ENCODE measurements around the gene NSUN4.
"Not testable (repeated sequence)": the region's sequence is repeated elsewhere in the genome, so short reads cannot be mapped to it uniquely, and the experiment has no call there.

Gene NSUN4

GRCh38 chr1:46319960-46320914, 20.4 kb upstream of the NSUN4 start:
- in situ Hi-C loops (cut with HindIII; ENCODE audit: low pct_ligation_motif_present, low pct_unique_long_range_greater_than_20kb, low sequenced_read_pairs); DNase-seq: not testable (repeated sequence)

- DNase-seq; in situ Hi-C loops (cut with HindIII; ENCODE audit: low pct_ligation_motif_present, low pct_unique_long_range_greater_than_20kb, low sequenced_read_pairs): not testable (repeated sequence)
Measured at GRCh38 chr1:46322191-46322590, 18.4 kb upstream of the NSUN4 start.

DNA sequence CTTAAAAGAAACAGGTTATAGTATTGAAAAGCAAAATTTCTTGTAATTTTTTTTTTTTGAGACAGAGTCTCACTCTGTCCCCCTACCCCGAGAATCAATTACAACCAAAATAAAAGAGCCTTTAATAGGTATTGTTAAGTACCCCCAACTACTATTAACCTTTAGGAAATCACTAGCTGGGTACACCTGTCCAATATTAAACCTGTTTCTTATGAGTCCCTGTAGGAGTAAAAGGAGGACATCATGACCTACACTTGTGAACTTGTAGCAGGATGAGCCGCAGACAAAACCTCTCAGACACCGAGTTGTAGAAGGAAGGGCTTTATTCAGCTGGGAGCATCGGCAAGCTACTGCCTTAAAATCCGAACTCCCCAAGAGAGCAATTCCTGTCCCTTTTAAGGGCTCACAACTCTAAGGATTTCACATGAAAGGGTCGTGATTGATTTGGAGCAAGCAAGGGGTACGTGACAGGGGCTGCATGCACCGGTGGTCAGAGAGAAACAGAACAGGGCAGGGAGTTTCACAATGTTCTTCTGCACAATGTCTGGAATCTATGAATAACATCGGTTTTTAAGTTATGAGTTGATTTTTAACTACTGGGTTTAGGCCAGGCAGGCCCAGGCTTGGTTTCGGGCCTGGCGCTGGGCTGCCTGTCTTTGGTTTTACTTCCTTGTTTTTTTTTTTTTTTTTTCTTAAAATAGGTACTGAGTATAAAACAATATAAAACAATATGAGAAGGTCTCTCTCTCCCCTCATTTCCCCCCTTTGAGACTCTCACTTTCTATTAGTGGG, 15.1 kb upstream of the NSUN4 start:
- in situ Hi-C loops (cut with HindIII; ENCODE audit: low pct_ligation_motif_present, low pct_unique_long_range_greater_than_20kb, low sequenced_read_pairs) = not testable (repeated sequence)
- DNase-seq = peak; percentile 48

DNA sequence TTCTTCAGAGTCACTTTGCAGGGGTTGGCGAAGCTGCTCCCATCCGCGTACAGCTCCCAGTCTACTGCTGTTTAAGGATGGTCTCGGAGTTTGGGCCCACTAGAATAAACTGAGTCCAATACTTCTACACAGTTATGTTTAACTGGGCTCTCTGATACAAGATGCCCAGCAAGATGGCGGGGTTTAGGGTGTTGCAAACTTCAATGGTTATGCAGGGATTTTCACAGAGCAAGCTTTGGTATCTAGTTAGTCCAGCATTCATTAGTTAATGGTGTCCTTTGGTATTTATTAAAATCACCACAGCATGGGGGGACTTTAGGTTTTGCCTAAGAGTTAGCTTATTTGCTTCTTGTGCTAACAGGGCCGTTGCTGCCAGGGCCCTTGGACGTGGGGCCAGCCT, 12.4 kb upstream of the NSUN4 start:
- in situ Hi-C loops (cut with HindIII; ENCODE audit: low pct_ligation_motif_present, low pct_unique_long_range_greater_than_20kb, low sequenced_read_pairs) = not testable (repeated sequence)

DNA sequence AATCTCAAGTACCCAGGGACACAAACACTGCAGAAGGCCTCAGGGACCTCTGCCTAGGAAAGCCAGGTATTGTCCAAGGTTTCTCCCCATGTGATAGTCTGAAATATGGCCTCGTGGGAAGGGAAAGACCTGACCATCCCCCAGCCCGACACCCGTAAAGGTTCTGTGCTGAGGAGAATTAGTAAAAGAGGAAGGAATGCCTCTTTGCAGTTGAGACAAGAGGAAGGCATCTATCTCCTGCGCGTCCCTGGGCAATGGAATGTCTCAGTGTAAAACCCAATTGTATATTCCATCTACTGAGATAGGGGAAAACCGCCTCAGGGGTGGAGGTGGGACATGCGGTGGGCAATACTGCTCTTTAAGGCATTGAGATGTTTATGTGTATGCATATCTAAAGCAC, 10.8 kb upstream of the NSUN4 start:
- in situ Hi-C loops (cut with HindIII; ENCODE audit: low pct_ligation_motif_present, low pct_unique_long_range_greater_than_20kb, low sequenced_read_pairs); DNase-seq: not testable (repeated sequence)

More for the DNA sequence above, 12.4 kb upstream of the NSUN4 start:
- DNase-seq = not testable (repeated sequence)

DNA sequence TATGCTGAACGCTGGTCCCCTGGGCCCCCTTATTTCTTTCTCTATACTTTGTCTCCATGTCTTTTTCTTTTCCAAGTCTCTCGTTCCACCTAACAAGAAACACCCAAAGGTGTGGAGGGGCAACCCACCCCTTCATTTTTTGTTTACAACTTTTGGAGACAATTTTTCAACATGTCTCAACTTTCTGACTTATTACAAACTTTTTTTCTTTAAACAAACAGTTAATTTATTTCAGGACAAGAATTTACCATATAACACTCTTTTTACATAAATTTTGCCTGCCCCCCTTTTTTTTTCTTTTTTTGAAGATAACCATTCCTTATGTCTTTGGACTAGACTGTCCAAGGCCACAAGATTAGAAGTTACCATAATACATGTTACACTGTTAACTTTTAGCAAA, 10.2 kb upstream of the NSUN4 start:
- in situ Hi-C loops (cut with HindIII; ENCODE audit: low pct_ligation_motif_present, low pct_unique_long_range_greater_than_20kb, low sequenced_read_pairs); DNase-seq: not testable (repeated sequence)

- in situ Hi-C loops (cut with HindIII; ENCODE audit: low pct_ligation_motif_present, low pct_unique_long_range_greater_than_20kb, low sequenced_read_pairs) = not testable (repeated sequence)
- DNase-seq = peak; percentile 47
Measured at GRCh38 chr1:46331786-46332540, 8.6 kb upstream of the NSUN4 start.

DNA sequence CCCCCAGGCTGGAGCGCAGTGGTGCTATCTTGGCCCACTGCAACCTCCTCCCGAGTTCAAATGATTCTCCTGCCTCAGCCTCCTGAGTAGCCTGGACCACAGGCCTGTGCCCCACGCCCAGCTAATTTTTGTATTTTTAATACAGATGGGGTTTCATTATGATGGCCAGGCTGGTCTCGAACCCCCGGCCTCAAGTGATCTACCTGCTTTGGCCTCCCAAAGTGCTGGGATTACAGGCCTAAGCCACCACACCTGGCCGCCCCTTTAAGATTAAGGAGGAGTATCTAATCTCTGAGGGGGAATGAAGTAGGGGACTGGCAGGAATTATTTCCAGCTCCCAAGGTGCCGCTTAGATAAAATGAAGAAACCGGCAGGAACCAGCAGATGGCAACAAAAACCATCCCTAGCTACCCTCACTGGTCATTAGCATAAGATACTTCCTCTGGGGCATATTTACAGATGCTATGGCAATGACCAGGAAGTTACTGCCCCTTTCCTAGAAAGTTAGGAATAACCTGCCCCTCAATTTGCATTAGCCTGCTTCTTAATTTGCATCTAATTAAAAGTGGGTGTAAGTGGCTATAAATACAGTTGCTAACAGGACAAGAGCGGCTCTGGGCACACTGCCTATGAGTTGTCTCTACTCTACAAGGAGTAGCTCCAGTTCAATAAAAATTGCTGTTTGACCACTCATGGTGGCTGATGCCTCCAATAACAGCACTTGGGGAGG, 7.1 kb upstream of the NSUN4 start:
- peak; percentile 75 for DNase-seq
- in situ Hi-C loops (cut with HindIII; ENCODE audit: low pct_ligation_motif_present, low pct_unique_long_range_greater_than_20kb, low sequenced_read_pairs) = no loop called here

DNA sequence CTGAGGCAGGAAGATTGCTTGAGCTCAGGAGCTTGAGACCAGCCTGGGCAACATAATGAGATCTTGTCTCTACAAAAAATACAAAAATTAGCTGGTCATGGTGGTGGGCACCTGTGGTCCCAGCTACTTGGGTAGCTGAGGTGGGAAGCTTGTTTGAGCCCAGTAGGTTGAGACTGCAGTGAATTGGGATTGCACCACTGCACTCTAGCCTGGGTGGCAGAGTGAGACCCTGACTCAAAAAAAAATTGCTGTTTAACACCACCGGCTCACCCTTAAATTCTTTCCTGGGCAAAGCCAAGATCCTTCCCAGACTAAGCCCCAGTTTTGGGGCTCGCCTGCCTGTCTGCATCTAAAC, 6.6 kb upstream of the NSUN4 start:
- no peak for DNase-seq
- in situ Hi-C loops (cut with HindIII; ENCODE audit: low pct_ligation_motif_present, low pct_unique_long_range_greater_than_20kb, low sequenced_read_pairs) = no loop called here

DNA sequence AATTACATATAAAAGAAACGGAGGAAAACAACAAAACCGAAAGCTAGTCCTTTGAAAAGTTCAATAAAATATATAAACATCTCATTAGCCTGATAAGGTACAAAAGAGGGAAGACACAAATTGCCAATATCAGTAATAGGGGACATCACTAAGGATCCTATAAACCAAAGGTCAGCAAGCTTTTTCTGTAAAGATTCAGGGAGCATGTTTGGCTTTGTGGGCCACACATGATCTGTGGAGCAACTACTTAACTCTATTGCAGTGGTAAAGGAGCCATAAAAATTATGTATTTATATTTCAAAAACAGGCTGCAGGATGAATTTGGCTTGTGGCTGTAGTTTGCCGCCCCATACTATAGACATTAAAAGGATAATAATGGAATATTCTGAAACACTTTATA, 5.5 kb upstream of the NSUN4 start:
- DNase-seq = no peak
- in situ Hi-C loops (cut with HindIII; ENCODE audit: low pct_ligation_motif_present, low pct_unique_long_range_greater_than_20kb, low sequenced_read_pairs) = no loop called here

DNA sequence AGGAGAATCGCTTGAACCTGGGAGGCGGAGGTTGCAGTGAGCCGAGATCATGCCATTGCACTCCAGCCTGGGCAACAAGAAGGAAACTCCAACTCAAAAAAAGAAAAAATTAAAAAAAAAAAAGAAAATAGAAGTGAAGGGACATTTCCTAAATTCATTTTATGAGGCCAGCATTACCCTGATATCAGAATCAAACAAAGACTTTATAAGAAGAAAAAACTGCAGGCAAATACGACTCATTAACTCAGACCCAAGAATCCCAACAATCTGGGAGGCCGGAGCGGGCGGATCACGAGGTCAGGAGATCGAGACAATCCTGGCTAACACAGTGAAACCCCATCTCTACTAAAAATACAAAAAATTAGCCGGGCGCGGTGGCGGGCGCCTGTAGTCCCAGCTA, 3.2 kb upstream of the NSUN4 start:
- in situ Hi-C loops (cut with HindIII; ENCODE audit: low pct_ligation_motif_present, low pct_unique_long_range_greater_than_20kb, low sequenced_read_pairs); DNase-seq: not testable (repeated sequence)

- no peak for DNase-seq
- in situ Hi-C loops (cut with HindIII; ENCODE audit: low pct_ligation_motif_present, low pct_unique_long_range_greater_than_20kb, low sequenced_read_pairs) = no loop called here
Measured at GRCh38 chr1:46341222-46342083, 846 bp downstream of the NSUN4 start.

- in situ Hi-C loops (cut with HindIII; ENCODE audit: low pct_ligation_motif_present, low pct_unique_long_range_greater_than_20kb, low sequenced_read_pairs) = no loop called here
- peak; percentile 51 for DNase-seq
Measured at GRCh38 chr1:46342084-46342656, 1.6 kb downstream of the NSUN4 start.

- no peak for DNase-seq
- in situ Hi-C loops (cut with HindIII; ENCODE audit: low pct_ligation_motif_present, low pct_unique_long_range_greater_than_20kb, low sequenced_read_pairs) = no loop called here
Measured at GRCh38 chr1:46342677-46343350, 2.2 kb downstream of the NSUN4 start.

DNA sequence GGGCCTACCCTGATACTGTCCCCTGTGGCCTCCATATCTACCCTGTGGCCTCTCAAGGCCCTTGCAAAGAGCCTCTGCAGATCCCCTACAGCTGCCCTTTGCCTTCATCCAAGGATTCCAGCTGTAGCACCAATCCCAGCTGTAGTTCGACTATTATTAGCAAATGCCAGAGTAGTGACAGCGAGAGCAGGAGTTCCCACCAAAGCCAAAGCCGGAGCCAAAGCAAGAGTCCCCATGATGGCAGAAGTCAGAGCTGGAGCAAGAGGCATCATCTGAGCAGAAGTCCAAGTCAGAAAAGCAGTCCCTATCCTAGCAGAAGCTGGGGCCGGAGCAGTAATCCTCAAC, 2.7 kb downstream of the NSUN4 start:
- in situ Hi-C loops (cut with HindIII; ENCODE audit: low pct_ligation_motif_present, low pct_unique_long_range_greater_than_20kb, low sequenced_read_pairs) = no loop called here
- no peak for DNase-seq

GRCh38 chr1:46343705-46344104, 3.1 kb downstream of the NSUN4 start:
- in situ Hi-C loops (cut with HindIII; ENCODE audit: low pct_ligation_motif_present, low pct_unique_long_range_greater_than_20kb, low sequenced_read_pairs) = no loop called here
- no peak for DNase-seq

- in situ Hi-C loops (cut with HindIII; ENCODE audit: low pct_ligation_motif_present, low pct_unique_long_range_greater_than_20kb, low sequenced_read_pairs) = no loop called here
- DNase-seq = no peak
Measured at GRCh38 chr1:46344481-46344880, 3.9 kb downstream of the NSUN4 start.

Measured in ACHN (cell line).